GM19239 (cell line): ENCODE measurements around the gene ATP9B.
"Not testable (repeated sequence)": the region's sequence is repeated elsewhere in the genome, so short reads cannot be mapped to it uniquely, and the experiment has no call there.

Source experiments
- DNase-seq: peaks from one replicate; pipeline ENCODE4 v3.0.0; 2011; ENCODE audit warnings: low spot score; ENCODE audit not compliant: insufficient read length
- FAIRE-seq: peaks from 2 replicates; lab custom pipeline; 2011; peaks lifted over from hg19 to GRCh38; lab: Jason Lieb, UNC

ATP9B gene

GRCh38 chr18:79372461-79372860, 303.3 kb downstream of the ATP9B start:
- no peak for DNase-seq
- no peak for FAIRE-seq

GRCh38 chr18:79372991-79373390, 303.8 kb downstream of the ATP9B start:
- FAIRE-seq (no peak), DNase-seq (no peak)

GRCh38 chr18:79373736-79374135, 304.5 kb downstream of the ATP9B start:
- FAIRE-seq: no peak
- DNase-seq: no peak

- DNase-seq (no peak), FAIRE-seq (peak; percentile 84)
Measured at GRCh38 chr18:79374408-79375171, 305.4 kb downstream of the ATP9B start.

GRCh38 chr18:79375441-79376154, 306.4 kb downstream of the ATP9B start:
- DNase-seq (no peak), FAIRE-seq (no peak)

- DNase-seq, FAIRE-seq: not testable (repeated sequence)
Measured at GRCh38 chr18:79376661-79377060, 307.5 kb downstream of the ATP9B start.

- no peak for DNase-seq
- FAIRE-seq: no peak
Measured at GRCh38 chr18:79377187-79377891, 308.1 kb downstream of the ATP9B start.

- DNase-seq: peak; percentile 89
- FAIRE-seq: peak; percentile 89
Measured at GRCh38 chr18:79378536-79379250, 309.5 kb downstream of the ATP9B start.

GRCh38 chr18:79379251-79379905, 310.2 kb downstream of the ATP9B start:
- no peak for FAIRE-seq
- DNase-seq: no peak

GRCh38 chr18:79379931-79380815, 311.0 kb downstream of the ATP9B start:
- DNase-seq (no peak), FAIRE-seq (no peak)

- DNase-seq: peak; percentile 90
- peak; percentile 70 for FAIRE-seq
Measured at GRCh38 chr18:79380816-79381806, 311.9 kb downstream of the ATP9B start.

GRCh38 chr18:79381811-79382311, 312.7 kb downstream of the ATP9B start:
- FAIRE-seq: no peak
- no peak for DNase-seq

- FAIRE-seq: no peak
- no peak for DNase-seq
Measured at GRCh38 chr18:79382681-79383387, 313.6 kb downstream of the ATP9B start.

- FAIRE-seq (no peak), DNase-seq (no peak)
Measured at GRCh38 chr18:79383388-79384056, 314.3 kb downstream of the ATP9B start.

GRCh38 chr18:79384151-79384807, 315.1 kb downstream of the ATP9B start:
- FAIRE-seq (no peak), DNase-seq (no peak)

GRCh38 chr18:79384834-79385233, 315.6 kb downstream of the ATP9B start:
- FAIRE-seq: no peak
- DNase-seq: no peak
